Forelimb muscle (tissue), 1 donor: ENCODE results near the gene NECTIN1. TPM values are rescaled to one million over a fixed set of nuclear protein-coding genes. Genes with fewer than 3 reads are reported as not detected.

Experiments used
- DNase-seq: peaks from one replicate; pipeline ENCODE4 v3.0.0-alpha.2; 2013; ENCODE audit warnings: low read depth
- polyA plus RNA-seq: library from polyadenylated mRNA; unstranded; fragments of 120-200 nt; gene quantifications from one replicate; pipeline ENCODE4 v1.2.1, GENCODE V29; 2013; ENCODE audit not compliant: insufficient read length

The NECTIN1 gene
- polyA plus RNA-seq, 1 donor, result 20.0 TPM

DNA sequence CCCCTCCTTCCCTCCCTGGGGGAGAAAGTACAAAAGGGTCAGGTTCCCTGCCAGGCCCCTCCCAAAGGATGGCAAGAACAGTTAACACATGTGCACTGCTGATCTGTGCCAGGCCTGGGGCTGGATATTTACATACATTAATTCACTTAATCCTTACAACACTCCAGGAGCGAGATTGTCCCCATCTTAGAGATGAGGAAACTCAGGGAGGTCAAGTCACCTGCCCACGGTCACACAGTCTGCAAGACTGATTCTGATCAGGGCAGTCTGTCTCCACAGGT is 36.5 kb downstream of the NECTIN1 start:
- DNase-seq, result no peak

DNA sequence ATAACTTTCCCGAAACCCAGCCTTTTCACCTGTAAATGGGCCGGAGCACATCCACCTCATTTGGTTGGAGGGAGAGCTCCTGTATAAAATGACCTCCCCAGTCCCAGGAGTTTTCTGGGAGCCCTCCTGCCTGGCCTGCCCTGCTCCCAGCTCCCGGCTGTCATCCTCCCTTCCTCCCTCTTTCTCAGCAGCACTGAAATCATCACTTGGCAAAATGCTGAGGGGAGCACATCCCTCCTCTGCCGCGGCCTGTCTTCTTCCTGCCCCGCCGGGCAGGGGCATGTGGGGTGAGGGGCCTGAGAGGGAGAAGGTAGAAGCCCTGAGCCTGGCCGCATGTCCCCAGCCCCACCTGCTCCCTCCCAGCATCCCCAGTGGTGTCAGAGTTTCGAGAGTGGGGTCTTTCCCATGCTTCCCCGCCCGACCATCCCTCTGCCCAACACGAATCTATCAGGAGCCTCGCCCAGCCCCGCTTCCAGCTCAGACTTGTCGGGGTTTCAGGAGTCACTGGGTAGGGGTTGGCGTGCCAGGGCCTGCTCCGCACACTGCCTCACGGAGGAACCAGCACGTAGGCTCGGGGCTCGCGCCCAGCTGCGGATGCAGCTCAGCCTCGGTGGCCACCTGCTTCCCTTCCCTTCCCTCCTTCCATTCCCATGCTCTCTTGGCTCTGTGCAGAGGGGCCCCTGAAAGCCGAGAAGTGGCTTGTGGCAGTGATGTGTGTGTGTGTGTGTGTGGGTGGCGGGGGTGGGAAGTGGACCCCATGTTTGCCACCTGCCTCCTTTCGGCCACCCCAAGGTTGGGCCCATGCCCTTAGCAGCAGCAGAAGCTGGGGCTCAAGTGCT is 37.1 kb downstream of the NECTIN1 start:
- no peak for DNase-seq

DNA sequence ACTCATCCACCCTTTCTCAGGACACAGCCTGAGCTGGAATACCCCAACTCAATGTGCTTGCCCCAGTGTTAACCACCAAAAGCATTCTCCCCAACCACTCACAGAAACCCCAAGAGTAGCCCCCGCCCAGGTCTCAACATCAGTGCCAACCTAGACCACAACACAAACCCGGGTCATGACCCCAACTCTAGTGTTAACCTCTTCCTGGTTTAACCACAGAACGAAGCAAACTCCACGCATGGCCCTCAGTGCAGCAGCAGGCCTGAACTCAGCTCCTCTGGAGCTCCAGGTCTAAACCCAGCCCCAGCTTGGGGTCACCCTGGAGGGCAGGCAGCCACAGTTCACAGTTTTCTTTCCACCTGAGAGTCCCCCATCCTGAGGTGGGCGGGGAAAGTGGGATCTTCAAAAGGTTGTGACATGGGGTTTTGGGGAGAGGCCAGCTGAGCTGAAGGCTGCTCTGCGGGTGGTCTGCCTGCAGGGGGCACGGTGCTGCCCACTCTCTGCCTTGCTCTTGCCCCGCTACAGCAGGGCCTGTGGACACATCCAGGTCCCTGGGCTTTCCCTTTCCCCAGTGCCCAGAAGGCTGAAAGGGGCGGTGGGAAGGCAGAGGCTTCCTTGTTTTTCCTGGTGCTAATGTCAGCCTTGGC is 37.9 kb downstream of the NECTIN1 start:
- DNase-seq, result no peak

DNA sequence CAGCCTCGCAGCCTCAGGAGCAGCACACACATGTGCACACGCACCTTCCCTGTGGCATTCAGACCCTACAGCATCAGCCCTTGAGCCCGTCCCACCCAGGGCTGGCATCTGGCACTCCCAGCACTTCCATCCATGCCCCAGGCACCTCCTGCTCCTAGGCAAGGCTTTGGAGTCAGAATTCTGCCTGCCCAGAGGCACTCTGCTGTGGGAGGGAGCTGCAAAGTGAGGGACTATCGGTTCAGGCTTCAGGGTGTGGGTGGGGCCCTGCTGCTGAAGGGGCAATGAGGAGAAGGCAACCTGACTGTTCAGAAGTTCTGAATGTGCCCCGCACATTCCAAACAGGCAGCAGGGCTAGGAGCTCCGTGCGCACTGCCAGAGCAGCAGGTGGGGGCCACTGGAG is 39.7 kb downstream of the NECTIN1 start:
- no peak for DNase-seq

- no peak for DNase-seq
Observed at GRCh38 chr11:119688356-119688755, 40.6 kb downstream of the NECTIN1 start.

DNA sequence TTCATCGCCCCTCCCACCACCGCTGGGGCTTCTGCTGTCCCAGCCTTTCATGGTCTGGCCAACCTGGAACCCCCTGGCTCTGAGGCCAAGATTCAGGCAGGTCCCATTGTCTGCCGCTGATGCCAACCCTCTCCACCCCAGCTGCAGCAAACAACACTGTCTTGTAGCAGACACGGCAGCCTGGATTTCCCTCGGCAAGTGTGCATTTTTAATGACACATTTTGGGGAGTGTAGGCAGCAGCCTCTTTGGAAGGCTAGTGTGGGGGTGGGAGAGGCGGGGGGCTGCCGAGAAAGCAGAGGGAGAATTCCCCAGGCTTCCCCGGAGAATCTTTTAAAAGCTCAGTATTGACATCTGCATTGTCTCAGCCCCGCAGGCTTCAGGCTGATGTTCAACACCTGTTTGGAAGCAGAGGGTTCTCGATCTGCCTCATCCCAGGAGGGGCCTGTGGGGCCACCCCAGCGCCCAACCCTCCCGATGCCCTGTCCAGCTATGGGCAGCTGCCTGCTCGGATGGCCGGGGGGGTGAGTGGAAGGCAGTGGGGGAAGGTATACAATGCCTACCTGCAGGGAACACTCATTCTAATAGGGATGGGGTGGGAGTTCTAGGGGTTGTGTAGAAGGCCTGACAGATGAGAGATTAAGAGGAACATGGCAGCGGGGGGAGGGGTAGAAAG is 41.5 kb downstream of the NECTIN1 start:
- DNase-seq, result no peak

DNA sequence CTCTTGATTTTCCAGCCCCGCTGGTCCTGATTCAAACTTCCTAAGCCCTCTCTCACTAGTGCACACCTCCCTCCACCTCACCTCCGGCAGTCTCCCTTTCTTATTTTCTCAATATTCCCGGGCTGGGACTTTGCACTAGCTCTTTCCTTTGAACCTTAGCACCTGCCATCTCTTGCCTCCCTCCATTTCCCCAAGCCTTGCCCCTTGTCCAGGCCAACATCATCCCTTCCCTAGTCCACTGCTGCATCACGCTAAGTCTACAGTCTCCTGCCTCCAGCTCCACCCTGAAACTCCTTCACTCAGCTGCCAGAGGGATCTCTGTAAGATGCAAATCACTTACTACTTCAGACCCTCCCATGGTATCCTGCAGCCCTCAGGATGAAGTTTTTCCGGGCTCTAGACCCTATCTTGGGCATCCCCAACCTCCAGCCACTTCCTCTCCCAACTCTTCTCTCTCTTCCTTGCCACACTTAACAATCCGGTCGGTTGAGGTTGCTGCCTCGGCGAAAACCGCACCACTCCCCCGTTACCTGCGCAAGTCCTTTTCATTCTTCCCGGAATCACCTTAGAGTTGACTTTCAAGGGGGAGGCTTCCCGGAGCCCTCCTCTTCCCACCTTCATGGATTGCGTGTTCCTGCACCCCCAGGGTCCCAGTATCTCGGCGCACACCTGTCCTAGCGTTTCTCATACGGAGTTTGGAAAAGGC is 42.7 kb downstream of the NECTIN1 start:
- no peak for DNase-seq

DNA sequence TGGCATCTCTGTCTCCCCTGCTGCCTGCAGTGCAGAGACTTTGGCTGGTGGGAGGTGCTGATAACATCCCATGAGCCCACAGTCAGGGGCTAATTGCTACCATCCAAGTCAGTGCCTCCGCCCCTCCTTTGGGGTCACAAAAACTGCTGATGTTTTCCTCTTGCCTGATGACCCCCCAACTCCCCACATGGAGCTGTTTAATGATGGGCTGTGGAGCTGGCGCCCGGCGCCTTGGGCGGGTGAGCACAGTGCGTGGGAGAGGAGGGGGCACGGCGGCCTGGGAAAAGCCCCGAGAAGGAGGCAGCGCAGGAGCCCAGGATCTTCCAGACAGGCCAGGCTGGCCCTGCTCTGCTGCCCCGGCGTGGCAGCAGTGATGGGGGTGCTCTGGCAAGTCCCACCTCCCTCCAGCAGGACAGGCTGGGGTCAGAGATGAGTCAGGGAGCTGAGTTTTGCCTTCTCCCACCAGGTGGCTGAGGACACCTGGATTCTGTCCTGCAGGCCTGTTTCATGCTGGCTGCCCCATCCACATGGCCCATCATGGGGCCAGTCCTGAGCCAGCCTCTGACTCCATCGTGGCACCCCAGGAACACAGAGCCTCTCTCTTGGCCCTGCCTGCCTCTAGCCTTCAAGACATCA is 43.8 kb downstream of the NECTIN1 start:
- DNase-seq, result no peak

- DNase-seq, result no peak
Observed at GRCh38 chr11:119684361-119685110, 44.5 kb downstream of the NECTIN1 start.

GRCh38 chr11:119683783-119684182 is 45.2 kb downstream of the NECTIN1 start:
- no peak for DNase-seq

DNA sequence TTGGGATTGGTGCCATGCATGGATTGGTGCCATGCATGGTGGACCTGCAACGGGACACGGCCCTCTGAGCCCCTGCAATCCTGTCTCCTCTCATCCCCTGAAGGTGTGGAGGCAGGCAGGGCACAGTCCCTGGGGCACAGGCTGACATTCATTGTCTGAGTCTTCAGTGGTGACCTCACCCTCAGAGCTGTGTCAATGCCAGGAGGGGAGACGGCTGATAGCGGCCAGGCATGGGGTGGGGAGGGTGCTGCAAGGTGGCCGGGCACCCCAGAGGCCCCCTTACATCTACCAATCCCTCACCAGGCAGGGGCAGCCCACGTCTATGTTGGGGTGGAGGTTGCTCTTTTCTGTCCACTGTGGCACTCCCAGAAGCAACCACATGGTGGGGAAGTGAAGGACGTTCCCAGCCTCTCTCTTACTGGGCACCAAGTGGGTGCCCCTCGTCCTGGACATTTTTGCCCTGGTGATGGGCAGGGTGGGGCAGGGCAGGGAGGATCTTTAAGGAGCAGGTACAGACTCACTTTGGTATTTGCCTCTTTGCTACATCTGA is 47.6 kb downstream of the NECTIN1 start:
- no peak for DNase-seq

DNA sequence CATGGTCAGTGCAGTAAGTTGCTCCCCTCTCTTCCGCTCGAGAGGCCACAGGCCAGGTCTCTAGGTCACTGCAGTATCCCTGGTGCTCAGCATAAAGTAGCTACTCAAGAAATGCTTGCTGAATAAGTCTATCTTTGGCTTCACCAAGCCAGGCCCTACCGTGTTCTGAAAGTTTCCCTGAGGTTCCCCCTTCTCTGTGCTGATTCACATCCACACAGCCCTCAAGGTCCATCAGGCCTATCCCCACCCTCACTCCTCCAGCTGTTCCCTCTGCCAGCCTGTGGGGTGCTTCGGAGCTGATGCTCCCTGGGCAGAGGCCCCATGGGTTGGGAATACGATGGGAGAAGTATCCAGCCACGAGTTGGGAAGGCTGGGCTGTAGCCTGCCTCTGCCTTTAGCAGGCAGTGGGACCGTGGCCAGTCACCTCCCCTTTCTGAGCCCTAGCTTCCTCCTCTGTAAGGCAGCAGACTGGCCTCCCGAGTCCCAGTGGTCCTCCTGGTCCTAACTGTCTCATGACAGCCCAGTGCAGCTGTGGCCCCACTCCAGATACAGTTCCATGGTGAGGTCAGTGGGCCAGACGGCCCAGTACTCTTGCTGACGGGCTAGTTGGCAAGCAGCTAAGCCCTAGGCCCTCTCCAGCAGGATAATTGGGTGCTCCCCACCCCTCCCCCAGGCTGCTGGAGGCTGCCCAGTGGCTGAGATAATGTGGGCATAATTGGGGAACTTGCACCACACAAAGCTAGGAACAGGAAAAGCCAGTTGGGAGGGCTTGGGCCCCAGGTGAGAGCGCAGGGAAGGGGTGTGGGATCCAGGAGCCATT is 48.2 kb downstream of the NECTIN1 start:
- DNase-seq, result no peak

DNA sequence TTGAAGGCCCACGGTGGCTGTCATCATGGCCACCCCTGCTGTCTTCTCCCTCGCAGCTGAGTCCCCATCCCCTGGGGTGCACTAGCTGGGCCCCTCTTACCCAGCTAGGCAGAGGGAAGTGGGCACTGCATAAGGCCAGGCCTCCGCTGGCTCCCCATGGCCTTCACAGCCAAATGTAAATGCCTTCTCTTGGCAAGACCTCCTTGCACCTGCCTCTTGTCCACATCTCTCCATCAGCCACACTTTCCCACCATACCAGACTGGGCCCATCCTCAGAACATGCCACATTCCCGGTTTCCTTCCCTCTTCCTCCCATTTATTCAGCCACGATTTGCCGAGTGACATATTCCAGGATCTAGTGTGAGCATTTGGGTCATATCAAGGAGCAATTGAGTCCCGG is 49.7 kb downstream of the NECTIN1 start:
- DNase-seq, result no peak

DNA sequence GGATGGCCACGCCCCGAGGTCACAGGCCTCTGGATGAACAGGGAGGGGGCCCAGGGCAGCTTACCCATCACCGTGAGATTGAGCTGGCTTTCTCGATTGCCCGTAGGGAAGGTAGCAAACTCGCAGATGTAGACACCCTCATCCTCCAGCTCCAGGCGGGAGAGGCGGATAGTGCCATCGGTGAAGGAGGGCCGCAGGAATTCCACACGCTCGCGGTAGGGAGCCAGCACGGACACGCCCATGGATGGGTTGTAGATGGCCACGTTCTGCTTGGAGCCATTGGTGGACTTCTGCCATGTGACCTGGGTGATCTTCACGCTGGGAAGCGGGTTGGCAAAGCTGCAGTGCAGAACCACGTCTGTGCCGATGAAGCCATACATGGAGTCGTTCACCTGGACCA is 50.6 kb downstream of the NECTIN1 start:
- no peak for DNase-seq

DNA sequence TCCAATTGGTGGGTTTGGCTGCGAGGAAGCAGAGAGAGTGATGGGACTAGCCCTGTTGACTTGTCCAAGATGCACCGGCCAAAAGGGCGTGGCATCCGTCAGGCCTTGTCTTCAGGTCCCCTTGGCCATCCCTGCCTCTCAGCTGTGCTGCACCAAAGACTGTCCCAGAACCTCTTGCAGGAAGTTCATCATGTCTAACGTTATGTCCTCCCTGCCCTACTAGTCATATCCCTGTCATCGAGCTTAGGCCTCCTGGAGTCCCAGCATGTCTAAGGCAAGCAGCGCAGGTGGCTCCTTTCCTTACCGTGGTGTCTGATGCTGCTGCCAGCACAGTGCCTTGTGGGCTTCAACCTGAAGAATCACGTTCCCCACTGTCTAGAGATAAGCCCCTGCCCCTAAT is 51.2 kb downstream of the NECTIN1 start:
- DNase-seq, result no peak

- no peak for DNase-seq
Observed at GRCh38 chr11:119676461-119677020, 52.5 kb downstream of the NECTIN1 start.

DNA sequence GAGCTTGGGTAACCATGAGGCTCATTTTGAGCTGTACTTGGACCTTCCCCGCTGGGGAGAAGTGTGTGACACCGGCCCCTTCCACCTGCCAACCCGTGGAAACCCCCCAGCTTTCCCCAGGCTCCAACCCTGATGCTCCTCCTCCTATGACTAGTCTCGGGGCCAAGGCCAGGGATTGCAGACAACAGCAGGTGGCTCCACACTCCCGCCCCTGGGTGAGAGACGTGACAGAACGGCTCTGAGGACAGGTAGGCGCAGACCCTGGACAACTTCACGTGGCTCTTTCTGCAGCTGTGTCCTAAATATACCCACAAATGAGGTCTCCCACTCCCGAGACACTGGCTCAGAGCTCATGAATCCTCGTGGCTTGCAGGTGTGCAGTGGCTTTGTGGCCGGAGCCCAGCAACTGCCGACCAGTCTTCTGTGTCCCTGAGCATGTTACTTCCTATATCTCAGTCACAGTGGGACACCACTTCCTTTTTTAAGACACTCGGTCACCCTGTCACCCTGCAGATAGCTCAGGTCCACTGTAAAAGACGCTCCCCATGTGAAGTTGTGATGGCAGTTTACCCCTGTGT is 55.2 kb downstream of the NECTIN1 start:
- DNase-seq, result no peak

GRCh38 chr11:119673052-119673758 is 55.8 kb downstream of the NECTIN1 start:
- DNase-seq, result no peak

DNA sequence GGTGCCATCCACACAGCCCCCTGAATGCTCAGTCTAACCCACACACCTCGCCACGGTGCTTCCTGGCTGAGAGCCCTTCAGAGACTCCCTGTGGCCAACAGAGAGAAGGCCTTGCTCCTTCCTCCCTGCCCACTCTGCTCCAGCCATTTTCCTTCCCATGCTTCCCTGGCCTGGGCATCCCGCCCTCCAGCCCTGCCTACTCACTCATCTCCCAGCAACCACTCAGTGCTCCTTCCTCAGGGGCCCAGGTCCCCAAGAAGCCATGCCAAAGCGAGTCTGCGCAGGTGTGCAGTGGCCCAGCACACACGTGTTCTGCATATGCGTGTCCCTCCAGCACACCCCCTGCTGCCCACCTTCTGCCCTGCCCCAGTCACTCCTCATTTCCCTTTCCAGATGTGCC is 56.4 kb downstream of the NECTIN1 start:
- DNase-seq, result no peak
